ENCODE measurements around the gene POTEI. TPM values are rescaled to one million over a fixed set of nuclear protein-coding genes. Genes with fewer than 3 reads are reported as not detected.
"Not testable (repeated sequence)": the region's sequence is repeated elsewhere in the genome, so short reads cannot be mapped to it uniquely, and the experiment has no call there.

POTEI gene
- total RNA-seq, 1 donor from 2014 or later, result 0.24 TPM

DNA sequence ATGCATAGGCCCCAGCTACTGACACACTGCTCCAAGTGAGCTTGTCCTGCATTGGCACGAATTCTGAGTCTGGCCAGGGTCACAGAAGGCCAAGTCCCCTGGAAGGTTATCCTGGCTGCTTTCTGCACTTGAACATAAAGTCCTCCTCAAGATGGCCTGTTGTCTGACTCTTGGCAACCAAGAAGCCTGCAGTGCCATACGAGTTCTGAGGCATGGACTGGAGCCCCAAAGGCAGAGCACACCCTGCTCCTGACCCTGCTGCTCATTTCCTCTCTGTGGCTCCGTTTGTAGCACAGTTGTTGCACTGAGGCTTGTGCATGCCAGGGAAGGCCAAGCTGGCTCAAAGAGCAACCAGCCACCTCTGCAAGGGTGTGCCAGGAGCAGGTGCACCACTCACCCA, 57.9 kb downstream of the POTEI start:
- H3K36me3 ChIP-seq; DNase-seq; H3K27ac ChIP-seq; intact Hi-C loops (cut with DNase I); H3K27me3 ChIP-seq (ENCODE audit: low read depth); H3K4me3 ChIP-seq; ATAC-seq; H3K9me3 ChIP-seq; H3K4me1 ChIP-seq: not testable (repeated sequence)

- H3K36me3 ChIP-seq; H3K27me3 ChIP-seq (ENCODE audit: low read depth); H3K27ac ChIP-seq; ATAC-seq; H3K9me3 ChIP-seq; H3K4me3 ChIP-seq; H3K4me1 ChIP-seq; intact Hi-C loops (cut with DNase I): not testable (repeated sequence)
- DNase-seq, result peak; percentile 26
Measured at GRCh38 chr2:130450366-130450765, 58.8 kb downstream of the POTEI start.

- H3K4me3 ChIP-seq, result peak overlapping the region; percentile 41
- H3K36me3 ChIP-seq; H3K4me1 ChIP-seq; H3K27me3 ChIP-seq (ENCODE audit: low read depth); H3K27ac ChIP-seq; H3K9me3 ChIP-seq; intact Hi-C loops (cut with DNase I): not testable (repeated sequence)
- ATAC-seq (peak; percentile 92 to 93), DNase-seq (peak; percentile 78)
- TF ChIP-seq CTCF (IDR thresholded peaks at IDR 0.05), result peak; percentile 44
Measured at GRCh38 chr2:130427631-130428030, 81.5 kb downstream of the POTEI start.

DNA sequence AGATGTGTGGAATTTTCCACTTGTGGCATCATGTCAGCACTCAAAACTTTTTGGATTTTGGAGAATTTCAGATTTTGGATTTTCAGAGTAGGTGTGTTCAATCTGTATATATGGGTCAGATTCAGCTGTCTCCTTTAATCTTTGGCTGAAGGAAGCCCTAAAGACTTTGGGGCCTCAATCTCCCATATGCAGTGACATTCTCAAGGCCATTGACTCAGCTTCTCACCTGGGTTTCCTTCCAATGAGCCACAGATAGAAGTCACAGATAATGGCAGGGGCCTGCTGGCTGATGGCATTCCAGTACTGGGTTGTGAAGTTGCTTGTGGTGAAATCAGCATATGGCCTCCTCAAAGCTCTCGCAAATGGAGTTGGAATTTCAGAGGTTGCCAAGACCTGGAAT, 90.3 kb downstream of the POTEI start:
- H3K36me3 ChIP-seq; H3K4me3 ChIP-seq; intact Hi-C loops (cut with DNase I); ATAC-seq; H3K27me3 ChIP-seq (ENCODE audit: low read depth); H3K4me1 ChIP-seq; H3K27ac ChIP-seq; H3K9me3 ChIP-seq; DNase-seq: not testable (repeated sequence)

DNA sequence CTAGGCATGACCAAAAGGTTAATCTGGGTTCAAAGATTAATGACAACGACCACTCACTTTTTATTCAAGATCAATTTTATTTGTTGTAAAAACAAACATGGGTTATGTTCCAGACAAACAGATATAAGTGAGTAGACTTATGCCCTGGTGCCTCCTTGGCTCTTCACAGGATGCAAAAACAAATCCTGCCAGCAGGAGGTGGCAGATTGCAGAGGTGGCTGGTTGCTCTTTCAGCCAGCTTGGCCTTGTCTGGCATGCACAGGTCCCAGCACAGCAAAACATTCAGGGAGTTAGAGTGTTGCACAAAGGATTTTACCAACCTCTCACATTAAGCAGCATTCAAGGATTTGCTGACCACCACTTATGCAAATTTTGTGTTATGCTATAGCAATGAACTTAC, 92.4 kb downstream of the POTEI start:
- H3K27ac ChIP-seq; H3K9me3 ChIP-seq; DNase-seq; ATAC-seq; intact Hi-C loops (cut with DNase I); H3K4me3 ChIP-seq; H3K27me3 ChIP-seq (ENCODE audit: low read depth); H3K4me1 ChIP-seq; H3K36me3 ChIP-seq: not testable (repeated sequence)

Other genes with a start within 250 kb of the POTEI start
- gene IMP4, start 166.4 kb downstream of the POTEI start, total RNA-seq, result 55.9 TPM
- 74.1 TPM for gene PTPN18, start 153.3 kb downstream of the POTEI start, total RNA-seq
- not detected for gene CFC1B, start 11.9 kb upstream of the POTEI start, total RNA-seq
- not detected for gene CFC1, start 90.2 kb upstream of the POTEI start, total RNA-seq
- gene POTEJ, start 102.1 kb upstream of the POTEI start, total RNA-seq, result not detected
- not detected for gene GPR148, start 219.7 kb upstream of the POTEI start, total RNA-seq
- gene AMER3, start 246.2 kb upstream of the POTEI start, total RNA-seq, result not detected

Measured in lower lobe of right lung (tissue), 2 donors.